H1 (cell line): ENCODE results near the gene EPS8. TPM values are rescaled to one million over a fixed set of nuclear protein-coding genes. Genes with fewer than 3 reads are reported as not detected.

Experiments
- ATF2 ChIP-seq: IDR thresholded peaks from 2 replicates; pipeline ENCODE4 v1.6.1; 2012; ENCODE audit warnings: low read length, inconsistent platforms
- BCL11A ChIP-seq, 2 experiments: IDR thresholded peaks; one replicate each; pipeline ENCODE4 v1.6.1; 2011; ENCODE audit warnings: low read depth in 2 of 2, low read length in 2 of 2, mild to moderate bottlenecking in 2 of 2
- BRCA1 ChIP-seq: IDR thresholded peaks from 2 replicates; pipeline ENCODE4 v1.6.1; 2012; ENCODE audit warnings: low read depth, low read length, improper control_type of control experiment
- CHD7 ChIP-seq: fragments of 300-600 bp; sonication (generic); IDR thresholded peaks from 2 replicates; pipeline ENCODE4 v1.7.1; 2012; ENCODE audit warnings: low read length, moderate library complexity, mild to moderate bottlenecking, inconsistent platforms; ENCODE audit not compliant: insufficient replicate concordance
- KDM4A ChIP-seq: IDR thresholded peaks from one replicate; pipeline ENCODE4 v1.7.1; 2012; ENCODE audit warnings: low read depth, mild to moderate bottlenecking, moderate library complexity, low read length, inconsistent platforms; ENCODE audit not compliant: severe bottlenecking
- POLR2AphosphoS5 ChIP-seq: IDR thresholded peaks from 2 replicates; pipeline ENCODE4 v1.6.1; 2011; ENCODE audit warnings: low read depth, low read length
- RBBP5 ChIP-seq: IDR thresholded peaks from 2 replicates; pipeline ENCODE4 v1.7.1; 2012; ENCODE audit warnings: low read depth, mild to moderate bottlenecking, inconsistent platforms, low read length, moderate library complexity, borderline replicate concordance
- polyA plus RNA-seq, 7 experiments: library from polyadenylated mRNA; depleted of rRNA in 3 of 7; stranded (reverse) in 5 of 7; unstranded in 2 of 7; fragments of >200 nt in 5 of 7; fragments of 200-250 nt in 2 of 7; gene quantifications; 1 replicate in 5 of 7; 2 replicates in 1 of 7; 4 replicates in 1 of 7; pipeline versions ENCODE4 v1.2.1 to v1.2.3, GENCODE V29; 2011 to 2013; ENCODE audit warnings: missing spikeins in 2 of 7, mixed read lengths in 2 of 7
- total RNA-seq: library from RNA; stranded (reverse); fragmentation: NEBNext Ultra II Directional; extraction: Animal tissue kit (Norgen Biotek cat#: 25700); gene quantifications from 2 replicates; pipeline ENCODE4 v1.2.1, GENCODE V29; 2021

Gene EPS8
- total and polyA plus RNA-seq, 2 of the 8 experiments (the other 6 are each of a cell fraction or from before 2014, with no cell fraction given): 3.0 to 4.6 TPM

GRCh38 chr12:15602051-15602672 lies 187.0 kb downstream of the EPS8 start (continued):
- TF ChIP-seq KDM4A: no peak
- no peak for TF ChIP-seq BCL11A (IDR thresholded peaks at IDR 0.05; ENCODE audit: low read depth in 2 of 2, low read length in 2 of 2)
- no peak for TF ChIP-seq RBBP5
- TF ChIP-seq CHD7: no peak
- no peak for TF ChIP-seq BRCA1
- TF ChIP-seq ATF2: no peak
- no peak for TF ChIP-seq POLR2AphosphoS5
- TF ChIP-seq, all 59 proteins: peak for 0
